ENCODE results near the gene ANKRD16.
"Not testable (repeated sequence)": the region's sequence is repeated elsewhere in the genome, so short reads cannot be mapped to it uniquely, and the experiment has no call there.

Gene ANKRD16

GRCh38 chr10:5876181-5876768, 13.4 kb downstream of the ANKRD16 start:
- DNase-seq (ENCODE audit: low read depth in 2 of 2): no peak

GRCh38 chr10:5873515-5873995, 16.1 kb downstream of the ANKRD16 start:
- peak; percentile 45 to 66 for DNase-seq (ENCODE audit: low read depth in 2 of 2)

DNA sequence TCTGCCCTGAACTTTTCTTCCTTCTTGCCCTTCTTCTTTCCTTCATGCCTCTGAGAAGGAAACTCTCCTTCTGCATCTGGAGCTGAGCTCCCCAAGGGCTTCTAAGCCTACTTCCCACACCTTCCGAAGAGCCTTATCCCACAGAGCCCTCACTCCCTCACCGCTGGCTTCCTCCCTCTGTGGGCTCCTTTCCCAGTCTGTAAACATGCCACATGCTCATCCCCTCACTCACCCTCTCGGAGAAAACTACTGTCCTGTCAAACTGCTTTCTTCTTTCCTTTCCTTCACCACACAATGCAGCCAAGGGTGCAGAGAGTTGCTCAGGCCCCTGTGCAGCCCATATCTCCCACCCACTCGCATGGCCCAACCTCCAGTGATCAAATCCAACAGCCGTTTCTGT, 18.1 kb downstream of the ANKRD16 start:
- DNase-seq (ENCODE audit: low read depth in 2 of 2): no peak

- no peak for DNase-seq (ENCODE audit: low read depth in 2 of 2)
These were observed 20.5 kb downstream of the ANKRD16 start for GRCh38 chr10:5869156-5869555.

GRCh38 chr10:5868383-5868782, 21.3 kb downstream of the ANKRD16 start:
- not testable (repeated sequence) for DNase-seq (ENCODE audit: low read depth in 2 of 2)

GRCh38 chr10:5867091-5867615, 22.5 kb downstream of the ANKRD16 start:
- DNase-seq (ENCODE audit: low read depth in 2 of 2): not testable (repeated sequence)

- not testable (repeated sequence) for DNase-seq (ENCODE audit: low read depth in 2 of 2)
These were observed 23.1 kb downstream of the ANKRD16 start for GRCh38 chr10:5866451-5867081.

- not testable (repeated sequence) for DNase-seq (ENCODE audit: low read depth in 2 of 2)
These were observed 26.6 kb downstream of the ANKRD16 start for GRCh38 chr10:5862981-5863685.

- no peak for DNase-seq (ENCODE audit: low read depth in 2 of 2)
These were observed 27.2 kb downstream of the ANKRD16 start for GRCh38 chr10:5862360-5862961.

DNA sequence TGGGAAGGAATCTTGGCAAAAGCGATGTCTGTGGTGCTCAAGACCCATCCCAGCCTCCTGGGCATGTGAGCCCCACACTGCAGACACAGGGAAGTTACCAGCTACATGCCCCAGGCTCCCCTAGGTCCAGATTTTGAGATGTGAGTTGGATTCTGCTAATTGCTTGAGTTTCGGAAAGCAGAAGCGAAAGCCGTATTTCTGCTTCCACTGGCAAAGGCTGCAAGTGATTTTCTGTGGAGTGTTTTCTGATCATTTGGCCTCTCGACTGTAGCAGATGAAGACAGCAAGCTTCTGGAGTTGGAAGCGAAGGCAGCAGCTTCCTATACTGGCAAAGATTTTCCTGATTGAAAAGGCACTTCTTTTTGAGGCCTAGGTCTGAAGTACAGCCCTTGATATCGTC, 29.6 kb downstream of the ANKRD16 start:
- no peak for DNase-seq (ENCODE audit: low read depth in 2 of 2)

DNA sequence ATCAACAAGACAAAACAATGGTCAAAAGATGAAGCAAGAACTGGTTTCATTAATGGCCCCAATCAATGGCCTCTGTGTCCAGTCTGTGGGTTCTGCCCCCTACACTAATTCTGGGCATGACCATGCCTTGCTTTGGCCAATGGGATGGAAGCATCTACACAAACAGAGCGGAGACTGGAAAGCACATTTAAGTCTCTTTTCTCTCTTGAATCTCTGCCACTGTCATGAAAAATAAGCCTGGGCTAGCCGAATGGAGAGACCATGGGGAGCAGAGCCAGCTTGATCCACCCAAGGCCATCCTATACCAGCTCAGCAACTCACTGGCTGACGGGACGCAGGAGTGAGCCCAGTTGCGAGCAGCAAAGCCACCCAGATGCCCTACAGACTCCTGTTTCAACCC, 30.9 kb downstream of the ANKRD16 start:
- DNase-seq (ENCODE audit: low read depth in 2 of 2): no peak

DNA sequence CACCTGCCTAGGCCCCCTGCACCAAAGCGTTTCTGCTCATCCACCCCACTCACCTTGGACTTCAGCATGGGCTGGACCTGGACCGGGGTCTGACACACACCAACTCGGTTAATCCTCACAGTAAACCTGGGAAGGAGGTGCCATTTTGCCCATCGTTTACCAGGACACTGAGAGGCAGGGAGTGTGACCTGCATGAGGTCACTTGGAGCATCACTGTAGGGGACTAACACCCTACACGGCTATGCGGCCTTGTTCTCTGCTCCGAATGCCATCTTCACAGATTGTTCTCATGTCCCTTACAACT, 33.0 kb downstream of the ANKRD16 start:
- DNase-seq (ENCODE audit: low read depth in 2 of 2): no peak

GRCh38 chr10:5855979-5856700, 33.6 kb downstream of the ANKRD16 start:
- no peak for DNase-seq (ENCODE audit: low read depth in 2 of 2)

- no peak for DNase-seq (ENCODE audit: low read depth in 2 of 2)
These were observed 35.6 kb downstream of the ANKRD16 start for GRCh38 chr10:5854131-5854475.

- not testable (repeated sequence) for DNase-seq (ENCODE audit: low read depth in 2 of 2)
These were observed 43.0 kb downstream of the ANKRD16 start for GRCh38 chr10:5846667-5847066.

DNA sequence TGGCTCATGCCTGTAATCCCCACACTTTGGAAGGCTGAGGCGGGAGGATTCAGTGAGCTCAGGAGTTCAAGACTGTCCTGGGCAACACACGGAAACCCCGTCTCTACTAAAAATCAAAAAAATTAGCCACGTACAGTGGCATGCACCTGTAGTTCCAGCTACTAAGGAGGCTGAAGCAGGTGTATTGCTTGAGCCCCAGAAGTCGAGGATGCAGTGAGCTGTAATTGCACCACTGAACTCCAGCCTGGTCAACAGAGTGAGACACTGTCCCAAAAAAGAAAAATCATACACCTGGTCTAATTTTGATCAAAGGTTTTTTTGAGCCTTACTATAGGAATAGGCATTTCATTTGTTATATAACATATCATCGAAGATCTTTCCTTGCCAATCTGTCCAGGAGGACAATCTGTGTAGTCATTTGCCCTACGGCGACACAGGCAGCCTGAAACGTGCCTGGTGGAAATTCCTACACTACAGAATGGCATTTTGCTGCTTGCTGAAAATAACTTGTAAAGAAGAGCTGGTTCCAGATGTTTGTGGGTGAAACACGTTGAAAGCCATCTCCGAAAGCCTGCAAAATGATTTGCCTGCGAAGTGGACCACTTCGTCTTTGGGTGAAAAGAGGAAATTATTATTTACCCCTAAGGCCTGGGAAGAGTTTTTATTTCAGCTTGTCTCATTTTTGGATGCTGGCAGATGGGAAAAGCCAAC, 45.2 kb downstream of the ANKRD16 start:
- DNase-seq (ENCODE audit: low read depth in 2 of 2): no peak

GRCh38 chr10:5843686-5844344, 45.9 kb downstream of the ANKRD16 start:
- no peak for DNase-seq (ENCODE audit: low read depth in 2 of 2)

DNA sequence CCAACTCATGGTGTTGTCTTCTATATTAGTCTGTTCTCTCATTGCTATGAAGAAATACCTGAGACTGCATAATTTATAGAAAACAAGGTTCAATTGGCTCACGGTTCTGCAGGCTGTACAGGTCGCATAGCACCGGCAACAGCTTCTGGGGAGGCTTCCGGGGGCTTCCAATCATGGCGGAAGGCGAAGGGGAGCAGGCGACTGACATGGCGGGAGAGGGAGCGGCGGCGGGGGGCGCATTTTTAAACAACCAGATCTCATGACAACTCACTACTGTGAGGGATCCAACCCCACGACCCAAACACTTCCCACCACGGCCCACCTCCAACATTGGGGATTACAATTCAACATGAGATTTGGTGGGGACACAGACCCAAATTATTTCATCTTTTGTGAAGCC, 47.7 kb downstream of the ANKRD16 start:
- no peak for DNase-seq (ENCODE audit: low read depth in 2 of 2)

DNA sequence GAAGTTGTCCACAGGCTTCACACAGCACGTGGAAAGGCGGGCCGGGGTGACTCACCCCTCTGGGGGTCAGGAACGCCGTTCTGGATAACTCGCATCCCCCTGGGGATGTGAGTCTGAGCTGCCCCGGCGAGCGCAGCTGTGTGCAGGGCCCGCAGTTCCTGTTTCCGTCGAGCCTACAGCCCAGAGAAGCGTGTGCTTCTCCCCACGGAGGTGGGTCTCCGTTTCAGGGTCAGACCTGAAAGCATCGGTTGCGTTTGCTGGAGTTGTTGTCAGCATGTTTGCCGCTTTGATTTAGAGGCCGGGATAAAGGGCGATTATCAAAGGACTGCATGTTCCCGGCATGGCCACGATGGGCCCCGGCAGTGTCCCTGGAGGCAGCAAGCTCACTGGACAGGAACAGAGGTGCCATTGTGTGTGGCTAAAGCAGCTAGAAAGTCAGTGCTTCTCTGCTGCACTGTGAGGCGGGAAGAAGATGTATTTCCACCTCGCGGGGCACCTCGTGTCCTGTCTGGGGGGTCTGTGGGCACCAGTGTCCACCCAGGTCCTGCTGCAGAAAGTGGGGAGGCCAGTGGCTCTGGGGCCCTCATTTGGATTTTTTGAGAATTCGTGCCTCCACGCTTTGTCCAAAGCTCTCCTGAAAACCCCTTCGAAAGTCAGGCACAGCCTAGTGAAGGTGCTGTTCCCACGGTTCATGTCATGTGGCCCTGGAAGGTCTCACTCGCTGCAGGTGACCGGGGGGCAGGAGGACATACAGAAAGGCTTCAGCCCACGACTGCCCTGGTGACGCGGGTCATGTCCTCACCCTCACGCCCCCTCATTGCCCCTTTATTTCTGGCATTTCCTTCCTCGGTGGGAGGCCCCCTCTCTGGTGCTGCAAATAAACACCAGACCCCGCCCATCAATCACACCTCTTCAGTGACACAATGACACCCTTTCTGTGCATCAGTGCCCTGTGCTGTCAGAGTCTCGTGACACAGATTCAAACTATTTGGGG, 49.1 kb downstream of the ANKRD16 start:
- DNase-seq (ENCODE audit: low read depth in 2 of 2): no peak

DNA sequence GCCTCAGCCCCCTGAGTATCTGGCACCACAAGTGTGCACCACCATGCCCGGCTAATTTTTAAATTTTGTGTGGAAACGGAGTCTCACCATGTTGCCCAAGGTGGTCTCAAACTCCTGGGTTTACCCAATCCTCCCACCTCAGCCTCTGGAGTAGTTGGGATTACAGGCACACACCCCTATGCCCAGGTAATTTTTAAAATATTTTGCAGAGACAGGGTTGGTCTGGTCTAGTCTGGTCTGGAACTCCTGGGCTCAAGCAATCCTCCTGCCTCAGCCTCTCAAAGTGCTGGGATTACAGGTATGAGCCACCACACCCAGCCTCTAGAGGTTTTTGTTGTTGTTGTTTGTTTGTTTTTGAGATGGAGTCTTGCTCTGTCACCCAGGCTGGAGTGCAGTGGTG, 53.5 kb downstream of the ANKRD16 start:
- not testable (repeated sequence) for DNase-seq (ENCODE audit: low read depth in 2 of 2)
